HG02840 (cell line): ENCODE measurements around the gene MANBA.

ENCODE experiments used
- ATAC-seq: cut with Tn5 transposase; IDR thresholded peaks from one replicate; pipeline ENCODE4 v1.9.1; 2021; ENCODE audit warnings: mild to moderate bottlenecking, moderate library complexity, moderate number of reproducible peaks; ENCODE audit not compliant: unreplicated experiment, low FRiP score

The MANBA gene

DNA sequence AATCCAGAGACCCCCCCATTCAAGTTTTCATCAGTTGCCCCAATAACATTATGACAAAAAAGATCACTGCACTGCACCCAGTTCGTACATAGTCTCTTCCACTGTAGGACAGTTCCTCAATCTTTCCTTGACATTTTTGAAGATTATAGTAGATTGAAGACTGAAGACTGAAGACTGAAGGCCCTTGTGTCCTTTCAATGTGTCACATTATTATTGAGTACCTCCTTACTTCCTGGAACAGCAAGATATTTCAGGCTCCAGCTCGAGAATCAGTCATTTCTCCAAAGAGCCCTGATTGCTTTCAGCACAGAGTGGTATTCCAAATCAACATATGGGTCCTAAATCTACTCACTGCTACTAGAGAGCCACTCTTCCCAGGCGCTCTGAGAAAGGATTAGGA is 75.0 kb downstream of the MANBA start:
- no peak for ATAC-seq

- no peak for ATAC-seq
Observed at GRCh38 chr4:102684610-102685052, 76.1 kb downstream of the MANBA start.

GRCh38 chr4:102683881-102684609 is 76.7 kb downstream of the MANBA start:
- ATAC-seq: no peak

- ATAC-seq: no peak
Observed at GRCh38 chr4:102678695-102679335, 82.0 kb downstream of the MANBA start.

DNA sequence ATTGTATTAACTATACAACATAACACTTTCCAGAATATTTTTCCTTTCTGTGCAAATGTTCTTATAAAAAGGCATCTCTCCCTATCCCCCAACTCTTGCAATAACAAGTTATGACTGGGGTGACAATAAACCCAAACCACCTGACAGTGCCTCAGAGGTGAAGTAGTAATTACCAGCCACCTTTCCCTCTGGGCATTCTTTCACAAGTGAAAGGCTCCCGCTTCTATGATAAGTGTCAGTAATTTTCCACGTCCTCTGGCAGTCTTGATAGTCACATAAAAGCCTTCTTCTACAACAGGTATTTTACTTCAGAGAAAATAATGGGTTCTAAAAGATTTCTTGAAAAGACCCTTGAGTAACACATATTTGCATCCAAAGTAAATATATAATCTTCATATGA is 82.7 kb downstream of the MANBA start:
- ATAC-seq: no peak

DNA sequence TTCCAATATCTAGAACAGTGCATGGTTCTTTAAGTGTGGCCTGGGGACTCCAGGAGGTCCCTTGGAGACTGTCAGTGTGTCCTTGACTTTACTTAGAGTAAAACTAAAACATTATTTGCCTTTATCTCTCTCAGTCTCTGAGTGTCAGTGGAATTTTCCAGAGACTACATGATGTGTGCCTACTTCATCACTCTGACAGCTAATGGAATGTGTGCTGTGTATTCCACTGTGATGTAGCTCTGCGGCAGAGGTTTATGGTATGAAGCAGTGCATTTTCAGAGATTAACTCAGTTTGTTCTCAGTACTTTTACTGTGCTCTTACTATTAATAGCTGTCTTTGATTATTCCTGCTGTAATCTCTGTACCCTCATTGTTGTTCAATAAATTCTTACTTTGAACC is 85.6 kb downstream of the MANBA start:
- ATAC-seq: no peak

GRCh38 chr4:102667001-102667400 is 93.8 kb downstream of the MANBA start:
- ATAC-seq: no peak

DNA sequence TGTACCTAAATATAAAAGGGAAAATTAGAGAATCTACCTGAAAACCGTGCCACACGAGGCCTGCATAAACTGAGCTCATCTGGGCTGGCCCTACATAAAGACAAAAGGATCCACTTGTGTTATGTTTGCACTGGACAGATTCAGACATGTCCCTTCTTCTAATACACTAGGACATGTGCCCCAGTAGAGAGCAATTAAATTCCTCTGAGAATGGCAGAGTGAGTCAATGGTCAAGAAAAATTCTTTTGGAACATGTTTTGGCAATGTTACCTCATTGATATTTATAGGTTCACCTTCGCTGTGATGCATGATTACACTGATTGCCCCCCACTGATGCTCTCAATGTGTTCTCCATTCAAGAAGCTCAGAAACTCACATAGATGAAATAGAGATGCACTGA is 95.2 kb downstream of the MANBA start:
- no peak for ATAC-seq

- no peak for ATAC-seq
Observed at GRCh38 chr4:102663073-102663472, 97.7 kb downstream of the MANBA start.

- ATAC-seq: no peak
Observed at GRCh38 chr4:102657206-102657605, 103.6 kb downstream of the MANBA start.

DNA sequence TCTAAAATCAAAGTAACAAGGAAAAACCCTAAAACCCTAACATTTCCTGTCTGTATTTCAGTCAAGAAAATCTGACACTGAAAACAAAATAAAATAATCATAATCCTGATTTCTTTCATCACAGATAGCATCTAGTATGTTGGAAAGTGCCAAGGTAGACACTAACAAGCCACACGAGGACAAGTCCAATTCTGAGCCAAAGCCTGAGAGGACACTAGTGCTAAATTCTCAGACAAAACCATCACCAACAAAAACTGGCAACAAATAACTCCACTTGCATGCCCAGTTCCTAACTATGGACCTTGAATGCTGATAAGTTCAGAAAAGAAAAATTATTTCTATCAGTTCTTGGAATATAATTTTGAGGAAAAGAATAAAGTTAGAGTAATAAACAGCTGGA is 113.7 kb downstream of the MANBA start:
- ATAC-seq: no peak

DNA sequence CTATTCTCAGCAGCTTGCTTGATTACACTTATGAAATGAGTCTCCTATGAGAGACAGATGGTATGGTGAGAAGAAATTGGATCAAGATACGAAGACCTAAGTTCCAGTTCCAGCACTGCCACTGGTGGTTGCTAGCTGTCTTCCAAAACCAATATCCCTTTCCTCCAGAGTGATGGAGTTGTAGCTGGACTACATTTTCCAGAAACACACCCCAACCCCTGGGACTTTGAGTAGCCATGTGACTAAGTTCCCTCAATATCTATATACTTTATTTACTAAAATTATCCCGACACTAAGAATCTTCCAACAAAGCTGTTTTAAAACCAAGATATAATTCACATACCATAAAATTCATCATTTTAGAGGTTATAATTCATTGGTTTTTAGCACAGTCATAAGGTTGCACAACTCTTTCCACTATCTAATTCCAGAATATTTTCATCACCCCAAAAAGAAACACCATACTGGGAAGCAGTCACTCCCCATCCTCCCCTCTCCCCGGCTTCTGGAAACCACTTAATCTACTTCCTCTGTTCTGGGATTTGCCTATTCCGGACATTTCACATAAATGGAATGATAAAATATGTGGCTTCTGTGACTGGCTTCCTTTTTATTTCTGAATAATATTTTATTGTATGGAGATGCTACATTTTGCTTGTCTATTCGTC is 118.0 kb downstream of the MANBA start:
- no peak for ATAC-seq

DNA sequence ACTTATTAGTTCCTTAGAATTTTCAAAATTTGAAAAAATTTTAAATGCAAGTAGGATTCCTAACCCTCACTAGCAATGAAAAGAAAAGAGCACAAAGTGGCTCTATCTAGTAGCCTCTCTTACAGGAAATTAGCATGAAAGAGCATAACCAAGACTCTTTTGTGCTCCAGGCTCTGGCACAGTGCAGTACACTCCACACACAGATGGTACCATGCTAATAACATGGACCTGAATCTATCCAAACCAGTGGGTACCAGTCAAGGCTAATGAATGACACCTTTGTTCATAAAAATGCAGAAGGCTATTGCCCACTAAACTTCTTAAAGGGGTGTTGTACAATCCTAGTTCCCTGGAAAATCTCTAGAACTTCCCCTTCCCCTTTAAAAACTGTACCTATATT is 119.0 kb downstream of the MANBA start:
- no peak for ATAC-seq

GRCh38 chr4:102640669-102641068 is 120.1 kb downstream of the MANBA start:
- no peak for ATAC-seq

GRCh38 chr4:102639598-102639997 is 121.2 kb downstream of the MANBA start:
- no peak for ATAC-seq

DNA sequence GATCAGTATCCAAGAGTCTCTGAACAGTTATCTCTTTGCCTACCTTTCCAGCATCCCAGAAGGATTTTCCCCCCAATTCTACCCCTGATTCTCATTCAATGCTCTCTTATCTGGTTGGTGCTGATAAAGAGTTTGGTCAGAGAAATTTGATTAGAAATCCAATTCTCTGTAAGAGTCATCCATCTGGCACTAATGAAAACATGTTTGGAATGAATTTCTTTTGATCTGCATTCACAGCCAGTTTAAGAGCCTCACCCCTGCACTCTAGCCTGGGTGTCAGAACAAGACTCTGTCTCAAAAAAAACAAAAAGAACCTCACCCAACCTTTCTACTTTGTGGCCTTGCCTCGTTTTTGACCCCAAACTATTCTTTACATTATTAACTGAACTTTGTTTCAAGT is 122.1 kb downstream of the MANBA start:
- ATAC-seq: no peak

- no peak for ATAC-seq
Observed at GRCh38 chr4:102637391-102637790, 123.4 kb downstream of the MANBA start.

DNA sequence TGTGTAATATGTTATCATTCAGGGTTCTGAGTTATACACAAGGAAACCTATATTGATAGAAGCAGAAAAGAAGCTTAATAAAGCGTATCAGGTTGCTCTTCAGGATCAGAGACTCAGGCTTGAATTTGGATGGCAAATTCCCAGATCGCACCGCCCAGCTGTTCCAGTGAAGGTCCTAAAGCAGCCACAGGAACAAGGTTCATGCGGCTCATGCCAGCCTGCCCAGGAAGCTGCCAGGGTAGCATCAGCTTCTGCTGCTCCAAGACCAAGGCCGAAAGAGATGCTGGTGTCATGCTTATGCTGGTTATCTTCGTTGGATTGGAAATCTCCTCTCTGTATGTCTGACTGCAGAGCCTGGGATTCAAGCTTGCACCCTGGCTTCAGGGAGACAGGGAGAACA is 127.7 kb downstream of the MANBA start:
- no peak for ATAC-seq

GRCh38 chr4:102632241-102633065 is 128.3 kb downstream of the MANBA start:
- no peak for ATAC-seq

- ATAC-seq: no peak
Observed at GRCh38 chr4:102631616-102632015, 129.2 kb downstream of the MANBA start.

DNA sequence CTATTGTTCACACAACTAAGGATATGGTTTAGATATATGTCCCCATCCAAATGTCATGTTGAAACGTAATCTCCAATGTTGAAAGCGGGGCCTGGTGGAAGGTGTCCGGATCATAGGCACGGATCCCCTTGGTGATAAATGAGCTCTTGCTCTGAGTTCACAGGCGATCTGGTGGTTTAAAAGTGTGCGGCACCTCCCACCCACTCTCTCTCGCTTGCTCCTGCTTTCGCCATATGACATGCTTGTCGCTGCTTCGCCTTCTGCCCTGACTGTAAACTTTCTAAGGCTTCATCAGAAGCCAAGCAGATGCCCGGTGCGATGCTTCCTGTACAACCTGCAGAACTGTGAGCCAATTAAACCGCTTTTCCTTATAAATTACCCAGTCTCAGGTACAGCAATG is 131.1 kb downstream of the MANBA start:
- ATAC-seq: no peak
